ENCODE results near the gene MAP3K5. TPM values are rescaled to one million over a fixed set of nuclear protein-coding genes. Genes with fewer than 3 reads are reported as not detected.
A peak's percentile ranks its signal among the peaks of the same experiment; 100 is the strongest.
"Not testable (repeated sequence)": the region's sequence is repeated elsewhere in the genome, so short reads cannot be mapped to it uniquely, and the experiment has no call there.

MAP3K5 gene
- polyA plus RNA-seq, 3 donors, result 6.0 to 8.4 (median 6.6) TPM

- DNase-seq, result no peak
Measured at GRCh38 chr6:136798044-136798443, 5.8 kb upstream of the MAP3K5 start.

GRCh38 chr6:136795996-136796395 is 3.7 kb upstream of the MAP3K5 start:
- no peak for DNase-seq

GRCh38 chr6:136795386-136795785 is 3.1 kb upstream of the MAP3K5 start:
- DNase-seq, result no peak

GRCh38 chr6:136793363-136793762 is 1.1 kb upstream of the MAP3K5 start:
- DNase-seq, result no peak

GRCh38 chr6:136792095-136792409 is 225 bp downstream of the MAP3K5 start:
- no peak for DNase-seq

- DNase-seq, result peak; percentile 39
Measured at GRCh38 chr6:136791296-136792094, 782 bp downstream of the MAP3K5 start.

GRCh38 chr6:136790411-136791295 is 1.6 kb downstream of the MAP3K5 start:
- no peak for DNase-seq

GRCh38 chr6:136789440-136789839 is 2.8 kb downstream of the MAP3K5 start:
- DNase-seq, result not testable (repeated sequence)

- DNase-seq, result no peak
Measured at GRCh38 chr6:136788069-136788902, 4.0 kb downstream of the MAP3K5 start.

- no peak for DNase-seq
Measured at GRCh38 chr6:136787726-136788068, 4.6 kb downstream of the MAP3K5 start.

- no peak for DNase-seq
Measured at GRCh38 chr6:136786658-136787057, 5.6 kb downstream of the MAP3K5 start.

- no peak for DNase-seq
Measured at GRCh38 chr6:136784910-136785746, 7.1 kb downstream of the MAP3K5 start.

- DNase-seq, result no peak
Measured at GRCh38 chr6:136784271-136784664, 8.0 kb downstream of the MAP3K5 start.

GRCh38 chr6:136783495-136784270 is 8.6 kb downstream of the MAP3K5 start:
- no peak for DNase-seq

- DNase-seq, result no peak
Measured at GRCh38 chr6:136783021-136783420, 9.3 kb downstream of the MAP3K5 start.

- DNase-seq, result no peak
Measured at GRCh38 chr6:136782021-136782770, 10.1 kb downstream of the MAP3K5 start.

GRCh38 chr6:136780972-136781371 is 11.3 kb downstream of the MAP3K5 start:
- no peak for DNase-seq

- no peak for DNase-seq
Measured at GRCh38 chr6:136779682-136780081, 12.6 kb downstream of the MAP3K5 start.

- DNase-seq, result no peak
Measured at GRCh38 chr6:136777651-136778050, 14.6 kb downstream of the MAP3K5 start.

- no peak for DNase-seq
Measured at GRCh38 chr6:136775548-136775947, 16.7 kb downstream of the MAP3K5 start.
